ENCODE results near the gene CACNA1D.

Gene CACNA1D

GRCh38 chr3:53590606-53591005, 96.2 kb downstream of the CACNA1D start:
- no peaks in the 10 kb centered on the region for H3K27me3 ChIP-seq (ENCODE audit: control insufficient read depth in 3 of 3, insufficient read depth in 3 of 3, low read depth in 1 of 3, low read length in 3 of 3)
- no CpG with 5 or more reads among the region's 8 CpGs for whole genome bisulfite sequencing, 2 donors (ENCODE audit: extremely low coverage in 2 of 2, insufficient read length in 2 of 2, insufficient replicate concordance in 1 of 2)
- H3K79me1 ChIP-seq (ENCODE audit: low read depth, low read length), result no peaks in the 10 kb centered on the region
- H3K23ac ChIP-seq (ENCODE audit: low read depth, low read length, poor library complexity), result no peak overlapping the region
- H3K27ac ChIP-seq (replicated peaks; ENCODE audit: low read length), result no peak overlapping the region
- no peaks in the 10 kb centered on the region for H3K9me3 ChIP-seq (replicated peaks in 1 of 2; ENCODE audit: control insufficient read depth in 2 of 2, insufficient read depth in 1 of 2, low read depth in 1 of 2, low read length in 2 of 2)
- H3K4me1 ChIP-seq (ENCODE audit: control insufficient read depth in 2 of 2, insufficient read depth in 1 of 2, low read depth in 1 of 2, low read length in 2 of 2), result peaks cover 5 to 18% of the 10 kb centered on the region in 2 donors
- no peak overlapping the region for H4K91ac ChIP-seq (ENCODE audit: low read depth, low read length, poor library complexity)
- H2BK120ac ChIP-seq (ENCODE audit: low read depth, low read length), result no peak overlapping the region
- no peak overlapping the region for H4K8ac ChIP-seq (ENCODE audit: low read depth, low read length)
- H3K4me2 ChIP-seq (ENCODE audit: insufficient read depth, low read length, poor library complexity, severe bottlenecking), result no peak overlapping the region
- no peak overlapping the region for H3K14ac ChIP-seq (ENCODE audit: low read length)
- no peak overlapping the region for H3K4ac ChIP-seq (ENCODE audit: low read length)
- H2BK5ac ChIP-seq (ENCODE audit: low read length), result no peak overlapping the region
- H3K18ac ChIP-seq (ENCODE audit: low read length), result no peak overlapping the region
- H3K36me3 ChIP-seq (replicated peaks in 1 of 2; ENCODE audit: control insufficient read depth in 2 of 2, insufficient read depth in 2 of 2, low read length in 2 of 2), result no peaks in the 10 kb centered on the region
- H3K9ac ChIP-seq (ENCODE audit: low read depth, low read length, poor library complexity), result no peak overlapping the region
- H3K4me3 ChIP-seq (ENCODE audit: low read length in 2 of 2), result no peak overlapping the region
- H2BK12ac ChIP-seq (ENCODE audit: low read length), result no peak overlapping the region
- H2AK5ac ChIP-seq (ENCODE audit: low read depth, low read length), result no peak overlapping the region
- no peak overlapping the region for H2AFZ ChIP-seq (ENCODE audit: low read length)
- no peak overlapping the region for H2BK15ac ChIP-seq (ENCODE audit: low read length)
- DNase-seq (ENCODE audit: low spot score), result no peak

GRCh38 chr3:53591646-53592045, 97.2 kb downstream of the CACNA1D start:
- Histone ChIP-seq H3K4me2 (ENCODE audit: insufficient read depth, low read length, poor library complexity, severe bottlenecking) (no peak overlapping the region), H4K8ac (ENCODE audit: low read depth, low read length) (no peak overlapping the region), H2BK12ac (ENCODE audit: low read length) (no peak overlapping the region), H3K79me1 (ENCODE audit: low read depth, low read length) (no peaks in the 10 kb centered on the region), H3K18ac (ENCODE audit: low read length) (no peak overlapping the region), H3K9me3 (replicated peaks in 1 of 2; ENCODE audit: control insufficient read depth in 2 of 2, insufficient read depth in 1 of 2, low read depth in 1 of 2, low read length in 2 of 2) (no peaks in the 10 kb centered on the region), H2BK5ac (ENCODE audit: low read length) (no peak overlapping the region), H3K4me3 (ENCODE audit: low read length in 2 of 2) (no peak overlapping the region), H4K91ac (ENCODE audit: low read depth, low read length, poor library complexity) (no peak overlapping the region), H2AK5ac (ENCODE audit: low read depth, low read length) (no peak overlapping the region), H2BK15ac (ENCODE audit: low read length) (no peak overlapping the region), H3K9ac (ENCODE audit: low read depth, low read length, poor library complexity) (no peak overlapping the region), H2BK120ac (ENCODE audit: low read depth, low read length) (no peak overlapping the region), H3K14ac (ENCODE audit: low read length) (no peak overlapping the region), H3K4ac (ENCODE audit: low read length) (no peak overlapping the region), H2AFZ (ENCODE audit: low read length) (no peak overlapping the region), H3K23ac (ENCODE audit: low read depth, low read length, poor library complexity) (no peak overlapping the region), H3K27me3 (ENCODE audit: control insufficient read depth in 3 of 3, insufficient read depth in 3 of 3, low read depth in 1 of 3, low read length in 3 of 3) (no peaks in the 10 kb centered on the region), H3K36me3 (replicated peaks in 1 of 2; ENCODE audit: control insufficient read depth in 2 of 2, insufficient read depth in 2 of 2, low read length in 2 of 2) (no peaks in the 10 kb centered on the region), H3K4me1 (ENCODE audit: control insufficient read depth in 2 of 2, insufficient read depth in 1 of 2, low read depth in 1 of 2, low read length in 2 of 2) (peaks cover 4 to 11% of the 10 kb centered on the region in 2 donors), H3K27ac (replicated peaks; ENCODE audit: low read length) (no peak overlapping the region)
- no CpG with 5 or more reads among the region's 6 CpGs for WGBS, 2 donors (ENCODE audit: extremely low coverage in 2 of 2, insufficient read length in 2 of 2, insufficient replicate concordance in 1 of 2)
- DNase-seq (ENCODE audit: low spot score), result no peak

- H3K79me1 ChIP-seq (ENCODE audit: low read depth, low read length), result no peaks in the 10 kb centered on the region
- no peak overlapping the region for H2BK12ac ChIP-seq (ENCODE audit: low read length)
- no peak overlapping the region for H3K23ac ChIP-seq (ENCODE audit: low read depth, low read length, poor library complexity)
- H3K4ac ChIP-seq (ENCODE audit: low read length), result no peak overlapping the region
- H3K14ac ChIP-seq (ENCODE audit: low read length), result no peak overlapping the region
- no peak overlapping the region for H3K18ac ChIP-seq (ENCODE audit: low read length)
- H4K8ac ChIP-seq (ENCODE audit: low read depth, low read length), result no peak overlapping the region
- H3K4me1 ChIP-seq (ENCODE audit: control insufficient read depth in 2 of 2, insufficient read depth in 1 of 2, low read depth in 1 of 2, low read length in 2 of 2), result peaks cover 4 to 9% of the 10 kb centered on the region in 2 donors
- H2AFZ ChIP-seq (ENCODE audit: low read length), result no peak overlapping the region
- H2BK5ac ChIP-seq (ENCODE audit: low read length), result no peak overlapping the region
- no peak overlapping the region for H2BK15ac ChIP-seq (ENCODE audit: low read length)
- no peak overlapping the region for H3K27ac ChIP-seq (replicated peaks; ENCODE audit: low read length)
- H2AK5ac ChIP-seq (ENCODE audit: low read depth, low read length), result no peak overlapping the region
- H2BK120ac ChIP-seq (ENCODE audit: low read depth, low read length), result no peak overlapping the region
- H3K9me3 ChIP-seq (replicated peaks in 1 of 2; ENCODE audit: control insufficient read depth in 2 of 2, insufficient read depth in 1 of 2, low read depth in 1 of 2, low read length in 2 of 2), result no peaks in the 10 kb centered on the region
- H3K36me3 ChIP-seq (replicated peaks in 1 of 2; ENCODE audit: control insufficient read depth in 2 of 2, insufficient read depth in 2 of 2, low read length in 2 of 2), result no peaks in the 10 kb centered on the region
- H3K9ac ChIP-seq (ENCODE audit: low read depth, low read length, poor library complexity), result no peak overlapping the region
- no peak for DNase-seq (ENCODE audit: low spot score)
- no CpG with 5 or more reads among the region's 7 CpGs for WGBS, 2 donors (ENCODE audit: extremely low coverage in 2 of 2, insufficient read length in 2 of 2, insufficient replicate concordance in 1 of 2)
- H4K91ac ChIP-seq (ENCODE audit: low read depth, low read length, poor library complexity), result no peak overlapping the region
- H3K27me3 ChIP-seq (ENCODE audit: control insufficient read depth in 3 of 3, insufficient read depth in 3 of 3, low read depth in 1 of 3, low read length in 3 of 3), result no peaks in the 10 kb centered on the region
- no peak overlapping the region for H3K4me3 ChIP-seq (ENCODE audit: low read length in 2 of 2)
- H3K4me2 ChIP-seq (ENCODE audit: insufficient read depth, low read length, poor library complexity, severe bottlenecking), result no peak overlapping the region
These were observed 98.5 kb downstream of the CACNA1D start for GRCh38 chr3:53592862-53593261.

- no peak overlapping the region for H2AK5ac ChIP-seq (ENCODE audit: low read depth, low read length)
- H3K9me3 ChIP-seq (replicated peaks in 1 of 2; ENCODE audit: control insufficient read depth in 2 of 2, insufficient read depth in 1 of 2, low read depth in 1 of 2, low read length in 2 of 2), result no peaks in the 10 kb centered on the region
- H3K23ac ChIP-seq (ENCODE audit: low read depth, low read length, poor library complexity), result no peak overlapping the region
- H3K27me3 ChIP-seq (ENCODE audit: control insufficient read depth in 3 of 3, insufficient read depth in 3 of 3, low read depth in 1 of 3, low read length in 3 of 3), result no peaks in the 10 kb centered on the region
- no peak overlapping the region for H3K4me2 ChIP-seq (ENCODE audit: insufficient read depth, low read length, poor library complexity, severe bottlenecking)
- no peak overlapping the region for H3K4ac ChIP-seq (ENCODE audit: low read length)
- no peak overlapping the region for H3K14ac ChIP-seq (ENCODE audit: low read length)
- no peak overlapping the region for H4K91ac ChIP-seq (ENCODE audit: low read depth, low read length, poor library complexity)
- H3K27ac ChIP-seq (replicated peaks; ENCODE audit: low read length), result no peak overlapping the region
- no peaks in the 10 kb centered on the region for H3K36me3 ChIP-seq (replicated peaks in 1 of 2; ENCODE audit: control insufficient read depth in 2 of 2, insufficient read depth in 2 of 2, low read length in 2 of 2)
- no peak for DNase-seq (ENCODE audit: low spot score)
- no peak overlapping the region for H3K9ac ChIP-seq (ENCODE audit: low read depth, low read length, poor library complexity)
- no CpG with 5 or more reads among the region's 4 CpGs for WGBS, 2 donors (ENCODE audit: extremely low coverage in 2 of 2, insufficient read length in 2 of 2, insufficient replicate concordance in 1 of 2)
- H4K8ac ChIP-seq (ENCODE audit: low read depth, low read length), result no peak overlapping the region
- no peak overlapping the region for H2BK15ac ChIP-seq (ENCODE audit: low read length)
- no peak overlapping the region for H3K18ac ChIP-seq (ENCODE audit: low read length)
- no peak overlapping the region for H2BK120ac ChIP-seq (ENCODE audit: low read depth, low read length)
- H3K4me3 ChIP-seq (ENCODE audit: low read length in 2 of 2), result no peak overlapping the region
- no peak overlapping the region for H2BK12ac ChIP-seq (ENCODE audit: low read length)
- no peak overlapping the region for H2AFZ ChIP-seq (ENCODE audit: low read length)
- peaks cover 0 to 2% of the 10 kb centered on the region in 2 donors for H3K4me1 ChIP-seq (ENCODE audit: control insufficient read depth in 2 of 2, insufficient read depth in 1 of 2, low read depth in 1 of 2, low read length in 2 of 2)
- no peaks in the 10 kb centered on the region for H3K79me1 ChIP-seq (ENCODE audit: low read depth, low read length)
- H2BK5ac ChIP-seq (ENCODE audit: low read length), result no peak overlapping the region
These were observed 99.2 kb downstream of the CACNA1D start for GRCh38 chr3:53593611-53594010.

Data from neuronal stem cell (in vitro differentiated cells).